PC-3 (cell line): ENCODE measurements around the gene PHTF2. TPM values are rescaled to one million over a fixed set of nuclear protein-coding genes. Genes with fewer than 3 reads are reported as not detected.

Experiments
- ATAC-seq: fragments of 200-7000 bp; cut with Tn5 transposase; 2 replicates; pipeline ENCODE4 v1.9.1; 2020; ENCODE audit warnings: mild to moderate bottlenecking, moderate library complexity
- BruUV-seq: library from RNA; stranded (reverse); fragments of 400-500 nt; replicated peaks from 2 replicates; lab custom pipeline; 2021; lab: Mats Ljungman, UMichigan
- CTCF ChIA-PET: fragments of 300-600 bp; sonication (Branson Sonifier 250); formaldehyde crosslinking; loops from one replicate; lab custom pipeline; 2022; ENCODE audit warnings: antibody characterized with exemption; lab: Charles Lee
- POLR2A ChIA-PET: fragments of 300-600 bp; sonication (Branson Sonifier 250); formaldehyde crosslinking; loops from one replicate; lab custom pipeline; 2022; ENCODE audit warnings: antibody characterized with exemption; ENCODE audit not compliant: unreplicated experiment; lab: Charles Lee
- DNase-seq: peaks from one replicate; pipeline ENCODE4 v3.0.0-alpha.2; 2015
- H2AFZ ChIP-seq: fragments of 300-600 bp; sonication (generic); 2 replicates; pipeline ENCODE4 v1.6.0; 2016; ENCODE audit warnings: antibody characterized with exemption, low read length
- H3F3A ChIP-seq: fragments of 300-600 bp; sonication (generic); one replicate; pipeline ENCODE4 v1.6.0; 2017; ENCODE audit warnings: antibody characterized with exemption, low read length, control low read depth, mild to moderate bottlenecking; ENCODE audit not compliant: unreplicated experiment
- H3K27ac ChIP-seq: fragments of 300-600 bp; sonication (generic); 2 replicates; pipeline ENCODE4 v1.5.1; 2016; ENCODE audit warnings: mild to moderate bottlenecking, low read length
- H3K27me3 ChIP-seq: fragments of 300-600 bp; sonication (generic); 2 replicates; pipeline ENCODE4 v1.6.1; 2016; ENCODE audit warnings: low read length, mixed read lengths
- H3K36me3 ChIP-seq: fragments of 300-600 bp; sonication (generic); 2 replicates; pipeline ENCODE4 v1.6.1; 2016; ENCODE audit warnings: low read depth, mixed run types, low read length, mixed read lengths
- H3K4me1 ChIP-seq: fragments of 300-600 bp; sonication (generic); 2 replicates; pipeline ENCODE4 v1.5.1; 2016; ENCODE audit warnings: low read length; ENCODE audit not compliant: insufficient read depth
- H3K4me2 ChIP-seq: fragments of 300-600 bp; sonication (generic); 2 replicates; pipeline ENCODE4 v1.6.0; 2016; ENCODE audit warnings: low read length
- H3K4me3 ChIP-seq: fragments of 300-600 bp; sonication (generic); 2 replicates; pipeline ENCODE4 v1.5.1; 2016; ENCODE audit warnings: mild to moderate bottlenecking, low read length, mixed read lengths
- H3K79me2 ChIP-seq: fragments of 300-600 bp; sonication (generic); 2 replicates; pipeline ENCODE4 v1.6.1; 2017; ENCODE audit warnings: low read length, mixed read lengths
- H3K9ac ChIP-seq: fragments of 300-600 bp; sonication (generic); 2 replicates; pipeline ENCODE4 v1.6.0; 2016; ENCODE audit warnings: mild to moderate bottlenecking, low read length
- H3K9me2 ChIP-seq: fragments of 300-600 bp; sonication (generic); replicated peaks from 2 replicates; pipeline ENCODE4 v1.6.1; 2016; ENCODE audit warnings: mixed run types, low read length, mixed read lengths
- H3K9me3 ChIP-seq: fragments of 300-600 bp; sonication (generic); 2 replicates; pipeline ENCODE4 v1.6.1; 2016; ENCODE audit warnings: low read length, mixed read lengths
- H4K20me1 ChIP-seq: fragments of 300-600 bp; sonication (generic); 2 replicates; pipeline ENCODE4 v1.6.1; 2016; ENCODE audit warnings: low read length, mixed read lengths
- EZH2 ChIP-seq: fragments of 300-600 bp; sonication (generic); IDR thresholded peaks from one replicate; pipeline ENCODE4 v1.6.1; 2017; ENCODE audit warnings: antibody characterized with exemption, mild to moderate bottlenecking, low read length; ENCODE audit not compliant: unreplicated experiment
- EZH2phosphoT487 ChIP-seq: fragments of 300-600 bp; sonication (generic); IDR thresholded peaks from 2 replicates; pipeline ENCODE4 v1.6.1; 2018; ENCODE audit warnings: mild to moderate bottlenecking, antibody characterized with exemption, low read length, borderline replicate concordance
- intact Hi-C: fragments of 100-400 bp; cut with micrococcal nuclease; formaldehyde crosslinking; loops from 2 replicates; pipeline ENCODE4 v1.9.0; 2023
- total RNA-seq: library from RNA; depleted of rRNA; stranded (reverse); fragments of >200 nt; gene quantifications from 2 replicates; pipeline ENCODE4 v1.2.3, GENCODE V29; 2014
- TF ChIP-seq, protein P1 (sequence below): fragments of 300-600 bp; sonication (generic); conservative IDR thresholded peaks from 2 replicates; pipeline ENCODE4 v1.5.1; 2017; ENCODE audit warnings: antibody characterized with exemption, low read depth, mild to moderate bottlenecking, low read length

Gene PHTF2
- total RNA-seq, 1 experiment from 2014 or later, result 20.4 TPM

- TF ChIP-seq EZH2phosphoT487, result no peak
- no peak for TF ChIP-seq EZH2
- TF ChIP-seq, protein P1, sequence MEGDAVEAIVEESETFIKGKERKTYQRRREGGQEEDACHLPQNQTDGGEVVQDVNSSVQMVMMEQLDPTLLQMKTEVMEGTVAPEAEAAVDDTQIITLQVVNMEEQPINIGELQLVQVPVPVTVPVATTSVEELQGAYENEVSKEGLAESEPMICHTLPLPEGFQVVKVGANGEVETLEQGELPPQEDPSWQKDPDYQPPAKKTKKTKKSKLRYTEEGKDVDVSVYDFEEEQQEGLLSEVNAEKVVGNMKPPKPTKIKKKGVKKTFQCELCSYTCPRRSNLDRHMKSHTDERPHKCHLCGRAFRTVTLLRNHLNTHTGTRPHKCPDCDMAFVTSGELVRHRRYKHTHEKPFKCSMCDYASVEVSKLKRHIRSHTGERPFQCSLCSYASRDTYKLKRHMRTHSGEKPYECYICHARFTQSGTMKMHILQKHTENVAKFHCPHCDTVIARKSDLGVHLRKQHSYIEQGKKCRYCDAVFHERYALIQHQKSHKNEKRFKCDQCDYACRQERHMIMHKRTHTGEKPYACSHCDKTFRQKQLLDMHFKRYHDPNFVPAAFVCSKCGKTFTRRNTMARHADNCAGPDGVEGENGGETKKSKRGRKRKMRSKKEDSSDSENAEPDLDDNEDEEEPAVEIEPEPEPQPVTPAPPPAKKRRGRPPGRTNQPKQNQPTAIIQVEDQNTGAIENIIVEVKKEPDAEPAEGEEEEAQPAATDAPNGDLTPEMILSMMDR, result no peak
- ChIA-PET POLR2A (no interaction called here), CTCF (no interaction called here)
- Histone ChIP-seq H3K4me3 (no peak overlapping the region), H3K4me2 (no peak overlapping the region), H3K27me3 (no peaks in the 10 kb centered on the region), H3K9ac (no peak overlapping the region), H3K27ac (no peak overlapping the region), H4K20me1 (no peaks in the 10 kb centered on the region), H2AFZ (no peak overlapping the region), H3K9me2 (no peaks in the 10 kb centered on the region), H3K36me3 (peaks cover 13% of the 10 kb centered on the region), H3K9me3 (peaks cover 16% of the 10 kb centered on the region; the same call in 1 of the 2 replicates), H3K4me1 (no peaks in the 10 kb centered on the region), H3F3A (no peaks in the 10 kb centered on the region), H3K79me2 (peaks cover 5% of the 10 kb centered on the region)
- BruUV-seq, result no TSS peak
- ATAC-seq (no peak), DNase-seq (no peak)
- intact Hi-C loops, result no loop called here
These were observed 23.7 kb downstream of the PHTF2 start for GRCh38 chr7:77822269-77822668.

- TF ChIP-seq EZH2, result no peak
- TF ChIP-seq, protein P1, result no peak
- no peak for TF ChIP-seq EZH2phosphoT487
- Histone ChIP-seq H3K27me3 (no peaks in the 10 kb centered on the region), H3K4me3 (no peak overlapping the region), H4K20me1 (no peaks in the 10 kb centered on the region), H3K9me3 (peaks cover 15% of the 10 kb centered on the region; the same call in 1 of the 2 replicates), H3K9me2 (no peaks in the 10 kb centered on the region), H3K4me1 (no peaks in the 10 kb centered on the region; the same call in 1 of the 2 replicates), H3K79me2 (peaks cover 5% of the 10 kb centered on the region), H2AFZ (no peak overlapping the region), H3K9ac (no peak overlapping the region), H3F3A (no peaks in the 10 kb centered on the region), H3K27ac (no peak overlapping the region), H3K4me2 (no peak overlapping the region), H3K36me3 (peaks cover 13% of the 10 kb centered on the region)
- DNase-seq (no peak), ATAC-seq (no peak)
- ChIA-PET CTCF (no interaction called here), POLR2A (no interaction called here)
- intact Hi-C loops, result no loop called here
- BruUV-seq, result no TSS peak
These were observed 25.2 kb downstream of the PHTF2 start for GRCh38 chr7:77823787-77824186.

GRCh38 chr7:77824636-77825035 is 26.1 kb downstream of the PHTF2 start:
- H3K9me2 ChIP-seq, result no peaks in the 10 kb centered on the region
- H3K36me3 ChIP-seq, result peaks cover 13% of the 10 kb centered on the region
- BruUV-seq, result no TSS peak
- POLR2A ChIA-PET, result no interaction called here
- H3K27me3 ChIP-seq, result no peaks in the 10 kb centered on the region
- peaks cover 8% of the 10 kb centered on the region; the same call in 1 of the 2 replicates for H3K9me3 ChIP-seq
- no peak overlapping the region for H3K4me2 ChIP-seq
- H3K4me3 ChIP-seq, result no peak overlapping the region
- H3F3A ChIP-seq, result no peaks in the 10 kb centered on the region
- H2AFZ ChIP-seq, result no peak overlapping the region
- intact Hi-C loops, result no loop called here
- ATAC-seq (no peak), DNase-seq (no peak)
- CTCF ChIA-PET, result no interaction called here
- H3K9ac ChIP-seq, result no peak overlapping the region
- H4K20me1 ChIP-seq, result no peaks in the 10 kb centered on the region
- H3K79me2 ChIP-seq, result peaks cover 5% of the 10 kb centered on the region
- TF ChIP-seq EZH2 (no peak), EZH2phosphoT487 (no peak)
- TF ChIP-seq, protein P1, result no peak
- H3K4me1 ChIP-seq, result no peaks in the 10 kb centered on the region; the same call in 1 of the 2 replicates
- no peak overlapping the region for H3K27ac ChIP-seq
